Measurements from ENCODE around the gene BAZ2A. TPM values are rescaled to one million over a fixed set of nuclear protein-coding genes. Genes with fewer than 3 reads are reported as not detected.

Gene BAZ2A
- total RNA-seq, 2 experiments from 2014 or later: 40.6 to 139 TPM

GRCh38 chr12:56670836-56671235 lies 40.7 kb upstream of the BAZ2A start:
- H3K4me2 ChIP-seq (ENCODE audit: low read length): no peak overlapping the region
- H4K20me1 ChIP-seq (ENCODE audit: insufficient read depth, low read length): peaks cover 23% of the 10 kb centered on the region
- no TSS peak for BruUV-seq (replicated peaks)
- ChIA-PET CTCF (ENCODE audit: unreplicated experiment) (no interaction called here), POLR2A (interaction anchor here (1.1 to 1.3 kb wide), 4 partner anchors 10 to 70 kb away, joined by 3 to 4 read pairs (median 4); no protein-coding TSS in a partner anchor)
- H3K36me3 ChIP-seq (ENCODE audit: insufficient read depth, low read length): peaks cover 92% of the 10 kb centered on the region
- no peaks in the 10 kb centered on the region for H3K4me1 ChIP-seq (ENCODE audit: insufficient read depth, low read length, poor library complexity, severe bottlenecking)
- no peak overlapping the region for H3K27ac ChIP-seq (ENCODE audit: low read depth, low read length, poor library complexity, severe bottlenecking)
- intact Hi-C loops (cut with micrococcal nuclease; ENCODE audit: unreplicated experiment): no loop called here
- H3K4me3 ChIP-seq (ENCODE audit: low read depth, low read length, poor library complexity, severe bottlenecking): no peak overlapping the region
- no peak for DNase-seq (ENCODE audit: low spot score)
- H3K79me2 ChIP-seq (ENCODE audit: insufficient read depth, low read depth, low read length): peaks cover 76% of the 10 kb centered on the region
- TF ChIP-seq EZH2phosphoT487 (IDR thresholded peaks at IDR 0.05; ENCODE audit: borderline replicate concordance, low read depth, low read length) (no peak), CTCF (conservative IDR thresholded peaks at IDR 0.05; ENCODE audit: low read length) (no peak)
- H3K9me2 ChIP-seq (ENCODE audit: insufficient read depth, low read length): no peaks in the 10 kb centered on the region
- H3K9me3 ChIP-seq (ENCODE audit: low read length): no peaks in the 10 kb centered on the region
- H2AFZ ChIP-seq (ENCODE audit: low read length): no peak overlapping the region

- no peaks in the 10 kb centered on the region for H3K4me1 ChIP-seq (ENCODE audit: insufficient read depth, low read length, poor library complexity, severe bottlenecking)
- BruUV-seq (replicated peaks): no TSS peak
- ChIA-PET POLR2A (interaction anchor here (0.6 to 1.4 kb wide), 5 partner anchors 9 to 381 kb away, joined by 3 to 8 read pairs (median 4); no protein-coding TSS in a partner anchor), CTCF (ENCODE audit: unreplicated experiment) (no interaction called here)
- H3K27ac ChIP-seq (ENCODE audit: low read depth, low read length, poor library complexity, severe bottlenecking): no peak overlapping the region
- no peak overlapping the region for H2AFZ ChIP-seq (ENCODE audit: low read length)
- no peaks in the 10 kb centered on the region for H3K9me3 ChIP-seq (ENCODE audit: low read length)
- no peak overlapping the region for H3K4me3 ChIP-seq (ENCODE audit: low read depth, low read length, poor library complexity, severe bottlenecking)
- H3K79me2 ChIP-seq (ENCODE audit: insufficient read depth, low read depth, low read length): peaks cover 52% of the 10 kb centered on the region
- no peak for DNase-seq (ENCODE audit: low spot score)
- H3K36me3 ChIP-seq (ENCODE audit: insufficient read depth, low read length): peaks cover 100% of the 10 kb centered on the region
- H4K20me1 ChIP-seq (ENCODE audit: insufficient read depth, low read length): peaks cover 15% of the 10 kb centered on the region; the same call in 1 of the 2 replicates
- no peak overlapping the region for H3K4me2 ChIP-seq (ENCODE audit: low read length)
- H3K9me2 ChIP-seq (ENCODE audit: insufficient read depth, low read length): no peaks in the 10 kb centered on the region
- no peak for TF ChIP-seq EZH2phosphoT487 (IDR thresholded peaks at IDR 0.05; ENCODE audit: borderline replicate concordance, low read depth, low read length)
- no peak for TF ChIP-seq CTCF (conservative IDR thresholded peaks at IDR 0.05; ENCODE audit: low read length)
- intact Hi-C loops (cut with micrococcal nuclease; ENCODE audit: unreplicated experiment): no loop called here
Observed at GRCh38 chr12:56668197-56668457, 38.0 kb upstream of the BAZ2A start.

GRCh38 chr12:56661979-56662638 lies 32.0 kb upstream of the BAZ2A start:
- peaks cover 51% of the 10 kb centered on the region for H3K36me3 ChIP-seq (ENCODE audit: insufficient read depth, low read length)
- TF ChIP-seq CTCF (conservative IDR thresholded peaks at IDR 0.05; ENCODE audit: low read length) (no peak), EZH2phosphoT487 (IDR thresholded peaks at IDR 0.05; ENCODE audit: borderline replicate concordance, low read depth, low read length) (no peak)
- H3K4me1 ChIP-seq (ENCODE audit: insufficient read depth, low read length, poor library complexity, severe bottlenecking): no peaks in the 10 kb centered on the region
- H3K79me2 ChIP-seq (ENCODE audit: insufficient read depth, low read depth, low read length): peaks cover 3% of the 10 kb centered on the region; the same call in 1 of the 2 replicates
- no peak overlapping the region for H2AFZ ChIP-seq (ENCODE audit: low read length)
- no peak for DNase-seq (ENCODE audit: low spot score)
- no peaks in the 10 kb centered on the region for H3K9me2 ChIP-seq (ENCODE audit: insufficient read depth, low read length)
- POLR2A ChIA-PET: interaction anchor here (0.7 to 1.6 kb wide), 5 partner anchors 8 to 851 kb away, joined by 3 to 10 read pairs (median 7); no protein-coding TSS in a partner anchor
- H4K20me1 ChIP-seq (ENCODE audit: insufficient read depth, low read length): no peaks in the 10 kb centered on the region
- CTCF ChIA-PET (ENCODE audit: unreplicated experiment): interaction anchor here (0.6 kb wide), 1 partner anchor 148 kb away, joined by 3 read pairs; no protein-coding TSS in a partner anchor
- H3K4me3 ChIP-seq (ENCODE audit: low read depth, low read length, poor library complexity, severe bottlenecking): no peak overlapping the region
- no peak overlapping the region for H3K27ac ChIP-seq (ENCODE audit: low read depth, low read length, poor library complexity, severe bottlenecking)
- no peaks in the 10 kb centered on the region for H3K9me3 ChIP-seq (ENCODE audit: low read length)
- H3K4me2 ChIP-seq (ENCODE audit: low read length): no peak overlapping the region
- no TSS peak for BruUV-seq (replicated peaks)
- intact Hi-C loops (cut with micrococcal nuclease; ENCODE audit: unreplicated experiment): no loop called here
